IgD-negative memory B cell (primary cell): ENCODE measurements around the gene ACACA. TPM values are rescaled to one million over a fixed set of nuclear protein-coding genes. Genes with fewer than 3 reads are reported as not detected.

Source experiments
- H3K27ac Mint-ChIP-seq, 3 donors: one replicate each; pipeline ENCODE4 v1.8.0; 2020 to 2022; ENCODE audit warnings: mild to moderate bottlenecking in 3 of 3, mixed read lengths in 3 of 3, moderate library complexity in 1 of 3
- H3K27me3 Mint-ChIP-seq: one replicate; pipeline ENCODE4 v1.8.0; 2021; ENCODE audit warnings: mixed read lengths
- H3K36me3 Mint-ChIP-seq: one replicate; pipeline ENCODE4 v1.8.0; 2020; ENCODE audit warnings: mild to moderate bottlenecking, mixed read lengths
- H3K4me1 Mint-ChIP-seq, 3 donors: one replicate each; pipeline ENCODE4 v1.8.0; 2020 to 2022; ENCODE audit warnings: mixed read lengths in 3 of 3, mild to moderate bottlenecking in 1 of 3
- H3K4me3 Mint-ChIP-seq, 4 donors: one replicate each; pipeline ENCODE4 v1.8.0; 2020 to 2022; ENCODE audit warnings: mild to moderate bottlenecking in 4 of 4, mixed read lengths in 4 of 4, moderate library complexity in 3 of 4
- H3K9me3 Mint-ChIP-seq, 3 donors: one replicate each; pipeline ENCODE4 v1.8.0; 2020 to 2021; ENCODE audit warnings: mixed read lengths in 3 of 3, mild to moderate bottlenecking in 1 of 3
- polyA plus RNA-seq: library from polyadenylated mRNA; unstranded; fragments of 300-500 nt; fragmentation: Illumina TruSeq; gene quantifications from one replicate; pipeline ENCODE4 v1.2.3, GENCODE V29; 2021

Gene ACACA
- polyA plus RNA-seq, 1 donor from 2014 or later = 6.0 TPM

DNA sequence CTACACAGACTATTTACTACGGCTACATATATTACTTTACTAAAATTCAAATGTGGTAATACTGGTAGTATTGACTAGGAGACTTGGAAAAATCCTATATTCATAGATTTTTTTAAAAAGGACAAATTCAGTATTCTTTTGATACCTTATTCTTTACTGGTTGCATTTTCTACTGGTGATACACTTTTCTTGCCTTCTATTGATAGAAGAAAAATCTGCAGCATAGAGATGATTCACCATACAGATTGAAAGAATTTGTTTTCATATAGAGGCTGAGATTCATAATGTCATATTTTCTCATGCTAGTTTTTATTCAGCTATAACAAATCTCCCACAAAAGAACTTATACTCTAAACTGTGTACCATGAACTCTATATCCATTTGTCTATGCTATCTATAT is 226.3 kb downstream of the ACACA start:
- Mint-ChIP-seq H3K4me3 (no peak overlapping the region), H3K27ac (no peak overlapping the region), H3K9me3 (no peaks in the 10 kb centered on the region), H3K4me1 (no peaks in the 10 kb centered on the region), H3K36me3 (peaks cover 7% of the 10 kb centered on the region), H3K27me3 (no peaks in the 10 kb centered on the region)

DNA sequence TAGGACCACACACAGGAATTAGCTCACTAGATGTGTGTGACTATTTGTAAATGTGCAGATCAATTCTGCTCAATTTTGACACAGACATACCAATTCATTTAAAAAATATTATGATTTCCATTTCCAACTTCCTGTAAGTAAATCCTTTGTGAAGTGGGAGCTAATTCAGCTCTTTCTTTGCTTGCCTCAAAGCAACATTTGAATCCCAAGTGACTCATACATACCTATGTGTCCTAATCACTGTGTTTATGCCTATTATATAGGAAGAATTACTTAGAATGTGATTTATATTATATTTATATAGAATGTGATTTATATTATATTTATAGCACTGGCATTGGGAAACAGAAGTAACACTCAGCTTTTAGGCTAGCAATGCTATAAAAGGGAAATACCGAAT is 226.7 kb downstream of the ACACA start:
- Mint-ChIP-seq H3K4me3 (no peak overlapping the region), H3K36me3 (peaks cover 7% of the 10 kb centered on the region), H3K9me3 (no peaks in the 10 kb centered on the region), H3K27ac (no peak overlapping the region), H3K27me3 (no peaks in the 10 kb centered on the region), H3K4me1 (no peaks in the 10 kb centered on the region)

DNA sequence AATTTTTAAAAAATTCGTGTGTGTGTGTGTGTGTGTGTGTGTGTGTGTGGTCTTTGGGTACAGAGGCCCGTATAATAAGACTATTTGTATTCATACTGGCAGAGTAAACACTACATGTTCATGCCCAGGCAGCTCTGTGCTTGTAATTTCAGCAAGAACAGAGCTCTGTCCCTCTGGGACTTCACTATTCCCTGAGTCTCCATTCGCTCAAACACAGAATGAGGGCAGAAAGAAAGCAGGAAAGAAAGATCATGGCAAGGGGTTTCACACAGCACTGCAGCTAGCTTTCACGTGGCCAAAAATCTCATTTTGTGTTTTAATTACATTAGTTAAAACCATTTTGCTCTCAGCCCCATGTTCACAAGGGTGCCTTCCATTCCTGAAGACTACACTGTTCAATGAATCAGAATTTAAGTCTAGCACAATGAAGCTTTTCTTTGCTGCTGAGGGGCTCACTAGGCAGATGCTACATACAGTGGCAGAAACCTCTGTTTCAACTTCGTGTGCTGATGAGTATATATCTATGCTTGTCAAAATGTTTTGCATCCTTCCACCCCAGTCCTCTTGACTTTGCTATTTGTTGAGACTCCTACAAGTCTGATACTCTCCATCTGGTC is 229.3 kb downstream of the ACACA start:
- Mint-ChIP-seq H3K9me3 (no peaks in the 10 kb centered on the region), H3K27ac (peak overlapping the region in 1 of 3 donors; percentile 39), H3K4me3 (no peak overlapping the region), H3K4me1 (no peaks in the 10 kb centered on the region), H3K27me3 (no peaks in the 10 kb centered on the region), H3K36me3 (peaks cover 9% of the 10 kb centered on the region)

DNA sequence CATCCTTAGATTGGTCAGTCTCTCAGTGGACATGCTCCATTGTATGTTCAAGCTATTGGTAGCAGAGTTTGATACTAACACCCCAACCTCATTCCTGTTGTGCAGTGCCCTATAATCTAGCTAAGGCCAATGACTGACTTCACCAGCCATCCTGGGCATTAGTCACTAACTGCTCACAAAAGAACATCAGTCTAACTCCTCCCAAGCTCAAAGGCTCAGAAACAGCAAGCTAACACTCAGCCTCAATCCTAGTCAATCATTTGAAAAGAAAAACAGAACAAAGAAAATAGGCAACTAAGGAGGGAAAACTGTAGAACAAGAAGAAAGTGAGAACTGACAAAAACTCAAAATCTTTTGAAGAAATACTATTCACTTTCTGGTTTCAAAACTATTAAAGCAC is 229.9 kb downstream of the ACACA start:
- peaks cover 9% of the 10 kb centered on the region for H3K36me3 Mint-ChIP-seq
- H3K27ac Mint-ChIP-seq = no peak overlapping the region
- no peaks in the 10 kb centered on the region for H3K4me1 Mint-ChIP-seq
- H3K9me3 Mint-ChIP-seq = no peaks in the 10 kb centered on the region
- H3K27me3 Mint-ChIP-seq = no peaks in the 10 kb centered on the region
- H3K4me3 Mint-ChIP-seq = no peak overlapping the region

DNA sequence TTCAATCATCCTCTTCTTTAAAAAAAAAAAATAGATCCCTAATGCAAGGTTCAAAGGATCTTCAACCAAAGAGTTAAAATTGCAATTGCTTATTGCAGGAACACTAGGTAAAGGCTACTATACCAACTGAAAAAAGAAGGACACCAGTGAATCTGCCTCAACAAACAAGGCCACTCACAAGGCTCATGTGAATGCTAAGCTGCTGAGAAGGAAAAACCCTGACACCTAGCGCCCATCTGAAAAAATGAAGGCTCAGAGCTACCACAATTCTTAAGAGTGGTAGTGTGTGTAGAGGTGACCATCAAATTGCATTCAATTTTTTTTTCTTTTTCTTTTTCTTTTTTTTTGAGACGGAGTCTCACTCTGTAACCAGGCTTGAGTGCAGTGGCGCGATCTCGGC is 232.4 kb downstream of the ACACA start:
- Mint-ChIP-seq H3K9me3 (no peaks in the 10 kb centered on the region), H3K27ac (no peak overlapping the region), H3K4me1 (no peaks in the 10 kb centered on the region), H3K4me3 (no peak overlapping the region), H3K27me3 (no peaks in the 10 kb centered on the region), H3K36me3 (peaks cover 6% of the 10 kb centered on the region)

DNA sequence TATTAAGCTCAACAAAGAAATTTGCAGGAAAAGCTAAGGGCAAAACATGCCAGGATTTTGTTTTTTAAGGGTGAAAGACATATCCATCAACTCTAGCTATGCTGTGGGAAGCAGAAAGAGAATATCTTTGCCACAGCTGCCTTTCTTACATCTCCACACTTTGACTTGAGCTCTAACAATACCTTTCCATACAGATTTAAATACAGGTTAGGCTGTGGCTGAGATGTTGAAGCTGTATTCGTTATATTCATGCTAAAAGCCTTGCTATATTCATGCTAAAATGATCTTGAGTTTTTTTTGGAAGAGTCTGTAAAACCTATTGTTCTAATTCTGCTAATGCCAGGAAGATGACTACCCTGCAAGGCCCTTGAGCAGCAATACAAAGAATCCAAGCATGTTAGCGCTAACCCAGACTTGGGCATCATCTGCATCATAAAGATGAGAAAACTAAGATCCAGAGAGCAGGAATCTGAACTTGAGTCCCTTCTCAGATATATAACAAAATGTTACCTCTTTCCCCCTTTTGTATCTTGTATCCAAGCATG is 235.7 kb downstream of the ACACA start:
- no peaks in the 10 kb centered on the region for H3K9me3 Mint-ChIP-seq
- H3K4me3 Mint-ChIP-seq = no peak overlapping the region
- no peaks in the 10 kb centered on the region for H3K4me1 Mint-ChIP-seq
- H3K27me3 Mint-ChIP-seq = no peaks in the 10 kb centered on the region
- peaks cover 4% of the 10 kb centered on the region for H3K36me3 Mint-ChIP-seq
- peak overlapping the region in 1 of 3 donors; percentile 3 for H3K27ac Mint-ChIP-seq

DNA sequence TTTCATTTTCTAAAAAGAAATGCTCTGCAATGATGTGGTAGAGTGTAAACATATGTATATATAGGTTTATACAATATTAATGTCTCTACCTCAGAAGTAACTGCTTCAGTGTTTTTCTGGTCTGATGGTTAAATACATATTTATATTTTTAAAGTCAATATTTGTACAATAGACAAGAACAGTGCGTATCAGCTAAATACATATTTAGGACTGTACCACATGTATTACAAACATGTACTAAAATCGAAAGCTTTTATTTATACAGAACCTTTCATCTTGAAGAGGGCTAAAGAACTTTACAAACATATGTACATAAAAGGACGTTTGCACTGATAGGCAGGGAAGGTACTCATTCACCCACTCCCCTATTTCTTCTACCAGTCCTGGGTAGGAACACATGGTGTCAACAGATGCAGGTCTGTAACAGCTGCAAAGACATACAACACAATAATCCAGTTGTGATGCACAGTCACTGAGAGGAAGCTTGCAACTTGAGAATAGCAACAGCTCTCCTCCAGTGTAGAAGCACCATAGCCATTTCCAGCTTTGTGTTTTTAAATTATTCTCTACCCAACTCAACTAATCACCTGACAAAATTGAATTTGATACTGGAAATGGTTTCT is 237.8 kb downstream of the ACACA start:
- H3K9me3 Mint-ChIP-seq = no peaks in the 10 kb centered on the region
- H3K4me3 Mint-ChIP-seq = no peak overlapping the region
- H3K27ac Mint-ChIP-seq = no peak overlapping the region
- H3K27me3 Mint-ChIP-seq = no peaks in the 10 kb centered on the region
- peaks cover 2% of the 10 kb centered on the region for H3K36me3 Mint-ChIP-seq
- H3K4me1 Mint-ChIP-seq = no peaks in the 10 kb centered on the region

DNA sequence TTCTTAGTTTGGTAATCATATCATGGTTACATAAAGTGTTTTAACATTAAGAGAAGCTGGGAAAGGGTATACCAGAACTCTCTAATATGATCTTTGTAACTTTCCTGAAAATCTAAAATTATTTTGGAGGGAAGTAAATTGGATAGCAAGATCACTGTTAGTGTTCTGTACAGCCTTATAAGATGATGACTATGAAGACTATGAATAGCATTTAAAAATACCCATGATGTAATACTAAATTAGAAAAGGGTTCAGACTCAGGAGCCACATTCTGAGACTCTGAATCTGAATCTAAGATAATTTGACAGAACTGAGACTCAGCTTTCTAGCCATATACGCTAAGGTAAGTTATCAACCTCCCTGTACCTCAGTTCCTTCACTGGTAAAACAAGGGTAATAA is 238.9 kb downstream of the ACACA start:
- Mint-ChIP-seq H3K27me3 (no peaks in the 10 kb centered on the region), H3K4me3 (no peak overlapping the region), H3K36me3 (peaks cover 2% of the 10 kb centered on the region), H3K4me1 (no peaks in the 10 kb centered on the region), H3K27ac (no peak overlapping the region), H3K9me3 (no peaks in the 10 kb centered on the region)

DNA sequence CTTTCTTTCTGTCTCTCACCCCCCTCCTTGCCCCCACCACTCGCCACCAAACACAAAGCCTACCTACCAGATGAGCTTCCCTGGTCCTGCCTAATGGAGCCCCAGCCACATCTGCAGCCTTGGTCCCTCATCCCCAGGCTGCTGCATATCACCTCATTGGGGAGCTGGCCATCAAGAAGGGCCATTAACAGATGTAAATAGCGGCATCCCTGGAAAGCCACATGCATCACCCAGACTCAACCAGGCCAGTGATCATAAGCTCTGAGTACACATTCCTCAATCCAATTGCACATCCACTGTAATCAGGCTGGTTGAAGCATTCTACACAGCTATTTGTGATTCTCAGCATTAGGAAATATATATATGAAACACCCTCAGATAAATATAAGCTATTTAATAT is 242.6 kb downstream of the ACACA start:
- no peaks in the 10 kb centered on the region for H3K4me1 Mint-ChIP-seq
- no peak overlapping the region for H3K4me3 Mint-ChIP-seq
- no peaks in the 10 kb centered on the region for H3K27me3 Mint-ChIP-seq
- no peaks in the 10 kb centered on the region for H3K9me3 Mint-ChIP-seq
- H3K27ac Mint-ChIP-seq = no peak overlapping the region
- peaks cover 16% of the 10 kb centered on the region for H3K36me3 Mint-ChIP-seq

DNA sequence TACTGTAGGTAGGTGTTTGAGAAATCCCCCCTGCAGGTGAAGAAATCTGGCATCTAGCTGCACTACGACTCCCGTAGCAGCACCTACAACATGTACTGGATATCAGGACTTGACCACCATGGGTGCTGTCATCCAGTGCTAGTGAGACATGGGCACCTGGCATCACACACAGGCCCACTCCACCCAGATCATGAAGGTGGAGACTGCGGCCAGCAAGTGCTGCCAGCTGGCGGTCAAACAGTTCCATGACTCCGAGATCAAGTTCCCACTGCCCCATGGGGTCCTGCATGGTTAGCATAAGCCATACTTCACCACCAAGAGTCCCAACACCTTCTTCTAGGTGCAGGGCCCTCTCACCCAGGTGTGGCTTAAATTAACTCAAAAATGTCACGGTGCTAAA is 243.8 kb downstream of the ACACA start:
- no peaks in the 10 kb centered on the region for H3K27me3 Mint-ChIP-seq
- no peak overlapping the region for H3K27ac Mint-ChIP-seq
- no peaks in the 10 kb centered on the region for H3K9me3 Mint-ChIP-seq
- no peak overlapping the region for H3K4me3 Mint-ChIP-seq
- H3K4me1 Mint-ChIP-seq = no peaks in the 10 kb centered on the region
- H3K36me3 Mint-ChIP-seq = peaks cover 18% of the 10 kb centered on the region

DNA sequence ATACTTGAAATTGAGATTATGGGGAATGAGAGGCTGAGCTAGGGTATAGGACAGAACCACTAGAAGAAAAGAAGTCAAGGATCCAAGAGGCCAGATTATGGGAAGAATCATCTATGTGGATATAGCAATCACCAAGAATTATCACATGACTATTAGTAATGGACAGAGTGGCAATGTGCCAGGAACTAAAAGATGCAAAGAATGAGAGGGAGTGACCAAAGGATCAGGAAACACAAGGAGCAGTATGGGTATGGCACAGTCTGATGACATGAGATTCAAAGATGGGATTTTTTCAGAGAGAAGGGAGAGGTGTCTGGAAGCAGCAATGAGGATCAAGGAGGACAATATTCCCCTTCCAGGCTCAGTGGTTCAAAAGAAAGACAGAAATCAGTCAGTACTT is 245.7 kb downstream of the ACACA start:
- Mint-ChIP-seq H3K36me3 (peaks cover 18% of the 10 kb centered on the region), H3K4me3 (no peak overlapping the region), H3K4me1 (no peaks in the 10 kb centered on the region), H3K27me3 (no peaks in the 10 kb centered on the region), H3K9me3 (no peaks in the 10 kb centered on the region), H3K27ac (no peak overlapping the region)

DNA sequence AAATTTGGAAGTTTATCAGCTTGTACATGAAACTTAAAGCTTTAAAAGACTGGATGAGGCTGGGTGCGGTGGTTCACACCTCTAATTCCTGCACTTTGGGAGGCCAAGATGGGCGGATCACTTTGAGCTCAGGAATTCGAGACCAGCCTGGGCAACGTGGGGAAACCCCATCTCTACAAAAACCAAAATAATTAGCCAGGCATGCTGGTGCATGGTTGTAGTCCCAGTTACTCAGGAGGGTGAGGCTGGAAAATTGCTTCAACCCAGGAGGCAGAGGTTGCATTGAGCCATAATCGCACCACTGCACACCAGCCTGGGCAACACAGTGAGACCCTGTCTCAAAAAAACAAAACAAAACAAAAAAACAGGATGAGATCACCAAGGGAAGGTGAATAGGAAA is 248.3 kb downstream of the ACACA start:
- no peaks in the 10 kb centered on the region for H3K4me1 Mint-ChIP-seq
- H3K36me3 Mint-ChIP-seq = peaks cover 19% of the 10 kb centered on the region
- H3K9me3 Mint-ChIP-seq = no peaks in the 10 kb centered on the region
- H3K27me3 Mint-ChIP-seq = no peaks in the 10 kb centered on the region
- no peak overlapping the region for H3K4me3 Mint-ChIP-seq
- H3K27ac Mint-ChIP-seq = no peak overlapping the region

DNA sequence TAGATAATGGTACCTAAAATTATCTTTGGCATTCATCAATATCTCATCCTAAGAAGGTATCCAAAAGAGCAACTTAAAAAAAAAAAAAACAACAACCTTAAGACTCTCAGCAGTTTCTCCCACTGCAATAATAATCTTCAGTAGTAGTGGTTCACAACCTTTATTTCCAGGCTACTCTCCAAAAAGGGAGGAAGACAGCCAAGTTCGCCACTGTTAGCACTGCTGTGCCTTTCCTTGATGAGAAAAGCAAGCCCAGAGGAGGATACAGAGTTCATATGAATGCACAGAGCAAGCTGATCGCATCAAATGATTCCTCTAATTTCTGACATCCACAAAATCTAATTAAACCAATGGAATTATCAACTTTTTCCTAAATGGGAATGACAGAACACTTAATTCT is 258.5 kb downstream of the ACACA start:
- Mint-ChIP-seq H3K9me3 (no peaks in the 10 kb centered on the region), H3K4me3 (no peak overlapping the region), H3K36me3 (peaks cover 3% of the 10 kb centered on the region)

DNA sequence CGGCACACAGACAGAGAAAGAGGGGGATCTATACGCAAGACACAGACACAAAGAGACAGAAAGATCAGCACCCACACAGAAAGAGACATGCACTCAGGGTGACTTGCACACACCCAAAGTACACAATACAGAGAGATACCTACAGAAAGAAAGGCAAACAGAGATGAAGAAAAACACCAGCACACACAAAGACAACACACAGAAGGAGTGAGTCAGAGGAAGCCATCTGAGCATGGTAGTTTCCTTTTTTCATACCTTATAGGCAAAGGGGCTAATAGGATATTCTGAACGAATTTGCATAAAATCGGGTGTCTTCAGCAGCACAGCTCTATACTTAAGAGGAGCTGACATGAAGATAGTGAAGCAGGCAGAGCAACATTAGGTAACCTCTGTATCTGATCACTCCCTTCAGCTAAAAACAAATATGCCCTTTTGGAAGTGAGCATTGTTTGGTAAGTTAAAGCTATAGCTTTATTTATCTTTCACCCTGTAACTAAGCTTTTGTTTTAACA is 259.3 kb downstream of the ACACA start:
- Mint-ChIP-seq H3K4me1 (peaks cover 5 to 14% (median 8%) of the 10 kb centered on the region in 3 donors), H3K9me3 (no peaks in the 10 kb centered on the region), H3K27ac (peak overlapping the region in 1 of 3 donors; percentile 78), H3K36me3 (no peaks in the 10 kb centered on the region), H3K4me3 (peak overlapping the region; percentile 45 to 86 (median 78)), H3K27me3 (no peaks in the 10 kb centered on the region)

More for the DNA sequence above, 258.5 kb downstream of the ACACA start:
- Mint-ChIP-seq H3K4me1 (peaks cover 5 to 14% (median 8%) of the 10 kb centered on the region in 3 donors), H3K27ac (no peak overlapping the region), H3K27me3 (no peaks in the 10 kb centered on the region)

DNA sequence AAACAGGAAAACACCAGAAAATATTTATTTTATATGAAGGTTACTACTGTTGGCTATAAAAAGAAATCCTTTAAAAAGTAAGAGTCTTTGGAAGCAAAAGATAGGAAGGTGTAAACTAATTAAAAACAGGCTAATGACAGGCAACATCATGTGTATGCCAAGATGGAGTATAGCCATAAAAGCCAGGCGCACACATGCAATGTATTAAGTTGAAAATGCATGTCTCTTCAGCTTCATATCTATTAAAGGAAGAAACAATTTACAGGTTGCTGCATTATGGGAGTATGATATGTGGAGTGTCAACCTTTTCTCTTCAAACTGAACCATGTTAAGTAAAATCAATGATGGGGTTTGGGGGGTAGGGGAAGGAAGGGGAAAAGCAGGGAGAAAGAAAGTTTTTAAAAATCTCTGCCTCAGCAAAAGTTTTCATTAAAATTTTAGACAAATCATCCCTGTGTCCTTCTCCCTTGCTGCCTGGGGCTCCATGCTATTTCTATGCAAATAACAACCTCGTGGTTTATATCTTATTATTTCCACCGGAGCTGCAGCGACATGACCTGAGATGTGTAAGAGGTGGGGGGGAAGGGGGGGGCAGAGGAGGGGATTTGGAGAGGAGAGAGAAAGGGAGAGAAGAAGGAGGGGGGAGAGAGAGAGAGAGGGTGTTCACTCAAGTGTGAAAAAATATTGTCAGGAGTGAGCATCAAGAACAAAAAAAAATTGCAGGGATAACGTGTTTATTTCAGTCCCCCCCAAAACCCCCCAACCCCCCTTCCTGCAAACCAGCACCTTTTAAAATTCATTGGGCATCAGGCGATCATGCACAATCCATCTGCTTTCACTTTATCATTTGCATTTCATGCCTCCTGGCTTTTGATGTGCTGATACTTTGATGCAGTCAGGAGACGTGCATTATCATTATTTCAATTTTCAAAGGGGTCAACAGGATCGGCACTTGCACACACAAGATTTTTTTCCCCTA is 260.3 kb downstream of the ACACA start:
- Mint-ChIP-seq H3K27me3 (no peaks in the 10 kb centered on the region), H3K36me3 (peaks cover 3% of the 10 kb centered on the region), H3K4me3 (peak overlapping the region; percentile 45 to 86 (median 78)), H3K4me1 (peaks cover 5 to 14% (median 8%) of the 10 kb centered on the region in 3 donors), H3K9me3 (no peaks in the 10 kb centered on the region), H3K27ac (peak overlapping the region in 1 of 3 donors; percentile 33)
